MM.1S (cell line): ENCODE data around the gene NAMPT.
A peak's percentile ranks its signal among the peaks of the same experiment; 100 is the strongest.

Source experiments
- DNase-seq: peaks from one replicate; pipeline ENCODE4 v3.0.0-alpha.2; 2015
- H2AFZ ChIP-seq: fragments of 300-600 bp; sonication (generic); 2 replicates; pipeline ENCODE4 v1.6.0; 2016; ENCODE audit warnings: antibody characterized with exemption, low read length
- H3F3A ChIP-seq: fragments of 300-600 bp; sonication (generic); 2 replicates; pipeline ENCODE4 v1.6.1; 2016; ENCODE audit warnings: mild to moderate bottlenecking, antibody characterized with exemption, low read length, moderate library complexity, mixed read lengths; ENCODE audit not compliant: insufficient read depth
- H3K27ac ChIP-seq: fragments of 300-600 bp; sonication (generic); 2 replicates; pipeline ENCODE4 v1.5.1; 2016; ENCODE audit warnings: mild to moderate bottlenecking, low read length
- H3K27me3 ChIP-seq: fragments of 300-600 bp; sonication (generic); replicated peaks from 2 replicates; pipeline ENCODE4 v1.6.0; 2016; ENCODE audit warnings: low read length; ENCODE audit not compliant: insufficient read depth
- H3K36me3 ChIP-seq: fragments of 300-600 bp; sonication (generic); replicated peaks from 2 replicates; pipeline ENCODE4 v1.6.1; 2016; ENCODE audit warnings: mild to moderate bottlenecking, low read length, mixed read lengths; ENCODE audit not compliant: insufficient read depth
- H3K4me1 ChIP-seq: fragments of 300-600 bp; sonication (generic); 2 replicates; pipeline ENCODE4 v1.6.1; 2016; ENCODE audit warnings: low read length, mixed read lengths
- H3K4me2 ChIP-seq: fragments of 300-600 bp; sonication (generic); 2 replicates; pipeline ENCODE4 v1.6.0; 2016; ENCODE audit warnings: low read depth, low read length
- H3K4me3 ChIP-seq: fragments of 300-600 bp; sonication (generic); 2 replicates; pipeline ENCODE4 v1.5.1; 2016; ENCODE audit warnings: low read length, mixed read lengths
- H3K79me2 ChIP-seq: fragments of 300-600 bp; sonication (generic); 2 replicates; pipeline ENCODE4 v1.6.1; 2016; ENCODE audit warnings: mixed run types, low read length, mixed read lengths
- H3K9ac ChIP-seq: fragments of 300-600 bp; sonication (generic); 2 replicates; pipeline ENCODE4 v1.6.1; 2016; ENCODE audit warnings: low read length, mixed read lengths
- H3K9me2 ChIP-seq: fragments of 300-600 bp; sonication (generic); replicated peaks from 2 replicates; pipeline ENCODE4 v1.6.1; 2016; ENCODE audit warnings: mild to moderate bottlenecking, low read length, mixed read lengths; ENCODE audit not compliant: insufficient read depth
- H3K9me3 ChIP-seq: fragments of 300-600 bp; sonication (generic); replicated peaks from 2 replicates; pipeline ENCODE4 v1.6.1; 2016; ENCODE audit warnings: mild to moderate bottlenecking, low read length, mixed read lengths; ENCODE audit not compliant: insufficient read depth
- H4K20me1 ChIP-seq: fragments of 300-600 bp; sonication (generic); 2 replicates; pipeline ENCODE4 v1.6.1; 2016; ENCODE audit warnings: mild to moderate bottlenecking, low read length, moderate library complexity, mixed read lengths; ENCODE audit not compliant: insufficient read depth
- CTCF ChIP-seq: fragments of 300-600 bp; sonication (generic); IDR thresholded peaks from 2 replicates; pipeline ENCODE4 v1.5.1; 2016; ENCODE audit warnings: antibody characterized with exemption, low read length, mixed read lengths
- EZH2 ChIP-seq: fragments of 300-600 bp; sonication (generic); optimal IDR thresholded peaks from 2 replicates; pipeline ENCODE3; 2017; ENCODE audit warnings: low read depth, mild to moderate bottlenecking, antibody characterized with exemption, low read length, mixed read lengths
- EZH2phosphoT487 ChIP-seq: fragments of 300-600 bp; sonication (generic); IDR thresholded peaks from 2 replicates; pipeline ENCODE4 v1.6.1; 2018; ENCODE audit warnings: antibody characterized with exemption, low read length

NAMPT gene

GRCh38 chr7:106282852-106283251 is 1.9 kb downstream of the NAMPT start:
- no peak for DNase-seq
- Histone ChIP-seq H3K9ac (peak overlapping the region; percentile 89; the same call in 1 of the 2 replicates), H3K9me3 (no peaks in the 10 kb centered on the region), H3K27me3 (no peaks in the 10 kb centered on the region), H3K27ac (no peak overlapping the region; the same call in 1 of the 2 replicates), H2AFZ (no peak overlapping the region), H3K4me2 (peak overlapping the region; percentile 68), H3F3A (peaks cover 12% of the 10 kb centered on the region), H3K4me3 (peak overlapping the region; percentile 93), H3K79me2 (peaks cover 64% of the 10 kb centered on the region), H4K20me1 (peaks cover 3% of the 10 kb centered on the region; the same call in 1 of the 2 replicates), H3K36me3 (peaks cover 4% of the 10 kb centered on the region; the same call in 1 of the 2 replicates), H3K9me2 (no peaks in the 10 kb centered on the region), H3K4me1 (peaks cover 23% of the 10 kb centered on the region)
- no peak for TF ChIP-seq EZH2phosphoT487
- no peak for TF ChIP-seq EZH2
- no peak for TF ChIP-seq CTCF

GRCh38 chr7:106282390-106282789 is 2.4 kb downstream of the NAMPT start:
- H3K4me3 ChIP-seq, result peak overlapping the region; percentile 93
- peaks cover 4% of the 10 kb centered on the region; the same call in 1 of the 2 replicates for H3K36me3 ChIP-seq
- TF ChIP-seq CTCF (no peak), EZH2 (no peak), EZH2phosphoT487 (no peak)
- H3K27ac ChIP-seq, result no peak overlapping the region
- H3K9me2 ChIP-seq, result no peaks in the 10 kb centered on the region
- no peak overlapping the region for H3K9ac ChIP-seq
- peaks cover 68% of the 10 kb centered on the region for H3K79me2 ChIP-seq
- H3K4me2 ChIP-seq, result peak overlapping the region; percentile 68
- no peak for DNase-seq
- H3K9me3 ChIP-seq, result no peaks in the 10 kb centered on the region
- H4K20me1 ChIP-seq, result peaks cover 5% of the 10 kb centered on the region; the same call in 1 of the 2 replicates
- H3K27me3 ChIP-seq, result no peaks in the 10 kb centered on the region
- H3F3A ChIP-seq, result peaks cover 12% of the 10 kb centered on the region
- H2AFZ ChIP-seq, result no peak overlapping the region
- peaks cover 23% of the 10 kb centered on the region for H3K4me1 ChIP-seq

GRCh38 chr7:106281585-106282318 is 3.0 kb downstream of the NAMPT start:
- H3K4me2 ChIP-seq, result peak overlapping the region; percentile 68; the same call in 1 of the 2 replicates
- H4K20me1 ChIP-seq, result peaks cover 7% of the 10 kb centered on the region; the same call in 1 of the 2 replicates
- no peaks in the 10 kb centered on the region for H3K9me3 ChIP-seq

More at GRCh38 chr7:106281585-106282318, 3.0 kb downstream of the NAMPT start:
- Histone ChIP-seq H3F3A (peaks cover 12% of the 10 kb centered on the region), H3K9ac (no peak overlapping the region), H3K27ac (no peak overlapping the region), H3K79me2 (peaks cover 75% of the 10 kb centered on the region), H3K4me3 (no peak overlapping the region), H3K27me3 (no peaks in the 10 kb centered on the region), H3K36me3 (peaks cover 4% of the 10 kb centered on the region; the same call in 1 of the 2 replicates), H3K9me2 (no peaks in the 10 kb centered on the region), H3K4me1 (peaks cover 23% of the 10 kb centered on the region), H2AFZ (no peak overlapping the region)
- TF ChIP-seq CTCF (no peak), EZH2phosphoT487 (no peak), EZH2 (no peak)
- DNase-seq, result no peak
